ENCODE results near the gene MDM2. TPM values are rescaled to one million over a fixed set of nuclear protein-coding genes. Genes with fewer than 3 reads are reported as not detected.

MDM2 gene
- total and polyA plus RNA-seq, 9 of the 15 experiments (the other 6 are each of a cell fraction or from before 2014, with no cell fraction given), result 13.6 to 100 (median 49.0) TPM

DNA sequence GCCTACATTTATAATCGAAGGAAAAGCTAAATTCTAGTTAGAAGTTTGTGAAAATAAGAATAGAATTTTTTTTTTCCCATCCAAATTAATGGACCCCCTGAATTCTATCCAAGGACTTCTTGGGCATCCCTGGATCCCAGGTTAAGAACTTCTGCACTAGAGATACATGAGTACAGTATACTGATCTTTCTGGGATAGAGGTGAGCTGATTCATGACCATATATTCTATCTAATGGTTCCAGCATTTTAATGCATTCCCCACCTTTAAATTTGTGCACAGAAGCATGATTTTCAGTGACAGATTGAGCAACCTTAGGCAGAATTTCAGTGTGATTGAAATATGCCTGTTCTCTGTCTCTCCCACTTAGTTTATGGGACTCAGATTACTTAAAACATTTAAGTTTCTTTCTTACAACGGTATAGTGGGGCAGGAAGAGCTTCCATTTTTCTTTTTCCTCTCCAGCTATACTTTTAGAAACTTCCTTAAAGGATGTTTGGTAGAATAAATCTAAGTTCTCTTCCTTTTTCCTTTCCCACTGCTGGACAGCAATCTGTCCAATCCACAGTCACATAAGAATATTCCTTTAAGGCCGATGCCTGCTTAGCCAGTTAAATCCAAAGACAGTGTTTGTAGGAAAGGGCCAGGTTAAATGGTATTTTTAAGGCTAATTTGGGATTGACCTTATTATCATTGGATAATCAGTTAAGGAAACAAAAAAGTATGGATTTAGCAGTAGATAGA lies 6.7 kb downstream of the MDM2 start:
- ChIA-PET CTCF (ENCODE audit: low intra/inter-chr PET ratio) (no interaction called here), POLR2A (interaction anchor here (0.7 to 1.4 kb wide), 3 partner anchors 8 to 22 kb away, joined by 3 to 4 read pairs (median 4); no protein-coding TSS in a partner anchor)
- Histone ChIP-seq H3K4me3 (no peak overlapping the region), H3K27me3 (ENCODE audit: control insufficient read depth in 2 of 2, insufficient read depth in 2 of 2, low read length in 2 of 2) (no peaks in the 10 kb centered on the region), H3K4me2 (ENCODE audit: insufficient read depth, low read length) (no peak overlapping the region), H2AFZ (ENCODE audit: low read depth, low read length) (no peak overlapping the region), H3K27ac (ENCODE audit: extremely low read depth, low read depth, low read length) (no peak overlapping the region), H3K79me2 (ENCODE audit: control insufficient read depth, insufficient read depth, low read length) (peaks cover 78% of the 10 kb centered on the region), H3K36me3 (ENCODE audit: control insufficient read depth, insufficient read depth, low read length) (peaks cover 84% of the 10 kb centered on the region), H4K20me1 (replicated peaks; ENCODE audit: control insufficient read depth, insufficient read depth, low read length) (peaks cover 5% of the 10 kb centered on the region; the same call in 1 of the 2 replicates), H3K9ac (ENCODE audit: insufficient read depth in 1 of 2, low read depth in 2 of 2, low read length in 2 of 2) (no peak overlapping the region), H3K9me3 (replicated peaks; ENCODE audit: control insufficient read depth, insufficient read depth, low read depth, low read length) (no peaks in the 10 kb centered on the region), H3K4me1 (replicated peaks in 1 of 2; ENCODE audit: control insufficient read depth in 2 of 2, insufficient read depth in 2 of 2, low read length in 2 of 2) (peaks cover 0 to 13% of the 10 kb centered on the region in 2 experiments; a peak in 4 of 5 replicates), H3K9me1 (ENCODE audit: control insufficient read depth, insufficient read depth, low read length) (no peaks in the 10 kb centered on the region)
- FAIRE-seq, result no peak
- WGBS (ENCODE audit: insufficient coverage, low coverage, missing lambda C conversion rate), result 79% methylated on average over 3 of the region's 3 CpGs
- in situ Hi-C loops (cut with MboI) (no loop called here), intact Hi-C loops (cut with micrococcal nuclease) (no loop called here)
- no TSS peak for BruUV-seq (replicated peaks)
- TF ChIP-seq FOS (IDR thresholded peaks at IDR 0.05; ENCODE audit: extremely low read depth, insufficient read length), result no peak
- TF ChIP-seq RBFOX2 (IDR thresholded peaks at IDR 0.05; ENCODE audit: low read depth, low read length), result peak; percentile 12; the same call in 1 of the 2 replicates
- DNase-seq (ENCODE audit: extremely low read depth in 1 of 4, low spot score in 3 of 4), result no peak
- ATAC-seq, result no peak

DNA sequence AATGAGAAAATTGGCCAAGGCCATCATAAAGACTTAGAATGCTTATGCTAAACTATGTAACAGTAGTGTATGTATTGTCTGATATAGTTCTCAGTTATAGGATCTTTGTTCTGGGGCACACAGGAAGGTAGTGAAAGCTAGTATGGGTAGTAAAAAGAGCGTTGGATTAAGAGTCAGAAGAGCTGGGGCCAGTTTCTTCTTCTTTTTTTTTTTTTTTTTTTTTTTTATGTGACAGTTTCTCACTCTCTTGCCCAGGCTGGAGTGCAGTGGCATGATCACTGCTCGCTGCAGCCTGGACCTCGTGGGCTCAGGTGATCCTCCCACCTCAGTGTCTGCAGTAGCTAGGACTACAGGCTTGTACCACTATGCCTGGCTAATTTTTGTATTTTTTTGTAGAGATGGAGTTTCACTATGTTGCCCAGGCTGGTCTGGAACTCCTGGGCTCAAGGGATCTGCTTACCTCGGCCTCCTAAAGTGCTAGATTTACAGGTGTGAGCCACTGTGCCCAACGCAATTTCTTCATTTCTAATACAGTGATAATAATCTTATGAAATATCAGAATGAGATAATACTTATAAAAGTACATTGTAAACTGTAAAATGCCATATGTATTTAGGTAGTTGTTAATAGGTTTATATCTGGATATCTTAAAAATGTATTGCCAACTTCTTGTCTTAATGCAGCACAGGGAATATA lies 7.4 kb downstream of the MDM2 start:
- POLR2A ChIA-PET, result interaction anchor here (1.3 to 6.7 kb wide), 3 partner anchors 7 to 13 kb away, joined by 4 to 41 read pairs (median 4); partner anchors contain the start of gene MDM2
- intact Hi-C loops (cut with micrococcal nuclease), result no loop called here
- no peaks in the 10 kb centered on the region for H3K9me1 ChIP-seq (ENCODE audit: control insufficient read depth, insufficient read depth, low read length)
- H3K4me2 ChIP-seq (ENCODE audit: insufficient read depth, low read length), result no peak overlapping the region
- no peak overlapping the region for H2AFZ ChIP-seq (ENCODE audit: low read depth, low read length)
- WGBS (ENCODE audit: insufficient coverage, low coverage, missing lambda C conversion rate), result 83% methylated on average over 4 of the region's 5 CpGs
- H3K9ac ChIP-seq (ENCODE audit: insufficient read depth in 1 of 2, low read depth in 2 of 2, low read length in 2 of 2), result no peak overlapping the region
- peaks cover 73% of the 10 kb centered on the region for H3K79me2 ChIP-seq (ENCODE audit: control insufficient read depth, insufficient read depth, low read length)
- H3K27ac ChIP-seq (ENCODE audit: extremely low read depth, low read depth, low read length), result no peak overlapping the region
- in situ Hi-C loops (cut with MboI), result no loop called here
- FAIRE-seq, result no peak
- CTCF ChIA-PET (ENCODE audit: low intra/inter-chr PET ratio), result no interaction called here
- H3K36me3 ChIP-seq (ENCODE audit: control insufficient read depth, insufficient read depth, low read length), result peaks cover 86% of the 10 kb centered on the region
- no peak overlapping the region for H3K4me3 ChIP-seq
- BruUV-seq (replicated peaks), result no TSS peak
- peaks cover 0 to 13% of the 10 kb centered on the region in 2 experiments; a peak in 4 of 5 replicates for H3K4me1 ChIP-seq (replicated peaks in 1 of 2; ENCODE audit: control insufficient read depth in 2 of 2, insufficient read depth in 2 of 2, low read length in 2 of 2)
- DNase-seq (ENCODE audit: extremely low read depth in 1 of 4, low spot score in 3 of 4), result no peak
- no peaks in the 10 kb centered on the region for H3K27me3 ChIP-seq (ENCODE audit: control insufficient read depth in 2 of 2, insufficient read depth in 2 of 2, low read length in 2 of 2)
- no peaks in the 10 kb centered on the region for H3K9me3 ChIP-seq (replicated peaks; ENCODE audit: control insufficient read depth, insufficient read depth, low read depth, low read length)
- peaks cover 5% of the 10 kb centered on the region; the same call in 1 of the 2 replicates for H4K20me1 ChIP-seq (replicated peaks; ENCODE audit: control insufficient read depth, insufficient read depth, low read length)
- ATAC-seq, result no peak
- TF ChIP-seq RBFOX2 (IDR thresholded peaks at IDR 0.05; ENCODE audit: low read depth, low read length), result 0 out of 2 replicates have a peak, but pooled peaks have one; percentile 15

Measured in K562 (cell line).